GM18498 (cell line): ENCODE data around the gene CLIC5.

Experiments used
- ATAC-seq: cut with Tn5 transposase; IDR thresholded peaks from one replicate; pipeline ENCODE4 v1.9.1; 2021; ENCODE audit warnings: mild to moderate bottlenecking, moderate library complexity; ENCODE audit not compliant: unreplicated experiment

Gene CLIC5

DNA sequence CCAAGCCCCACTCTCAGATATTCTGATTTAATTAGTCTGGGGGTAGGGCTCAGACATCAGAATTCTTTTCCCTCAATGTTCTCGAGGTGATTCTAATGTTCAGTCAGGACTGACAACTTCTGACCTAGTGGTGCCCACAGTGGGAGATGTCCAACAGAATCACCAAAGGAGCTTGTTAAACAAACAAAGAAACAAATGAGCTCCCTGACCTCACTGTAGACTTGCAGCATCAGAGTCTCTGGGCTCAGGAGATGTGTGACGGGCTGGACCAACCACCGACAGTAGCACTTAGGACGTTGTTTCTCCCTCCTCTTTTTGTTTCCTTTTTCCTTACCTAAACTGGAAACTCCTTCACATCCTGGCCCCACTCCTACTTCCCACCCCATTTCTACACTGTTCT is 49.3 kb downstream of the CLIC5 start:
- no peak for ATAC-seq

DNA sequence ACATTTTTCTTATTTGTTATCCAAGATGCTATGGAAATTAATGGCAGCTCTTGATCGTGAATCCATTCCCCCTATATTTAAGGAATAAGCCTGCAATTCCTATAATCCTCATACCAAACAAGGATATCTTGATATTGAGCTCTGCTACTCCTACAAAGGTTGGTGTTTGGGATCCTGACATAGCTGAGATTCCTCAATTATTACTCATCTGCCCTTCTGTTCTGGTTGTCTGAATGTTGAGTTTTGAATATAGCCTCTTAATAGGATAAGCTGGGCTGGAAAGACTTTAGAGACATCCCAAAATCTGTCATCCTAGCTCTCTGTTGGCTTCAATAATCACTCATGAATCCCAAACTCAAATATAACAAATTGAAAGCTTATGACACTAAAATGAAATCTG is 49.9 kb downstream of the CLIC5 start:
- no peak for ATAC-seq

DNA sequence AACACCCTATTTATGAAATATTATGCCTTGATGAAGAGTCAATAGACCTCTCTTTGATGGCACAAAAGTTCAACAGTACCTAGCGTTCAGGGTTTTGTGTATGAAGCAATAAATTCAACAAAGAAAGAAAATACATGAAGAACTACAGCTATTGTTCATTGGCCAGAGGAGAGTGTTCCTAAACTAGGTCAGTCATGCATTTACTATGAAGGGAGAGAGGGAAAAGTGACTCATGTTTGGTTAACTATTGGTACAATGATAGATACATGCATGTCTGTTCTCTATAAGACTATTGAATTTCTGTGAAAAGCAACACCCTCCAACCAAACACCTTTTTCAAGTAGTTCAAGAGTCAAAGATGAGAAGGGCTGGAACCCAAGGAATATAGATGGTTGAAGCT is 50.7 kb downstream of the CLIC5 start:
- ATAC-seq, result no peak

- no peak for ATAC-seq
Measured at GRCh38 chr6:45964300-45964699, 51.4 kb downstream of the CLIC5 start.

GRCh38 chr6:45963896-45964295 is 51.8 kb downstream of the CLIC5 start:
- no peak for ATAC-seq

DNA sequence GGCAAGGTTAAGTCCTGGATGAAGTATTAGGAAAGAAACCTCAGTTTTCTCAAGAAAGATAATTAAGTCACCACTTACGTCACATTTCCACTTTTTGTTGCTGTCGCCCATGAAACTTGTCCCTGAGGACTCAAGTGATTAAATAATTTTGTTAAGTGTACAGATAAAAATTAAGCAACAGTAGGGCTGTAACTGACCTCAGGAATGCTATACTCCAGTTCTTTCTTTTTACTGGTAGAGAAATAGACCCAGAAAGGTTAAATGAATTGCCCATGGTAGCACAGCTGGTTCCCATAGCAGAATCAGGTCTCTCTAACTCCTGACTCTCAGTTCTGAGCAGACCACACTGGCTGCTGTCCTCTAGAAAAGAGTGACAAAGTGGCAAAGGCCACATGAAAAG is 54.5 kb downstream of the CLIC5 start:
- no peak for ATAC-seq

GRCh38 chr6:45959534-45960145 is 56.0 kb downstream of the CLIC5 start:
- no peak for ATAC-seq

DNA sequence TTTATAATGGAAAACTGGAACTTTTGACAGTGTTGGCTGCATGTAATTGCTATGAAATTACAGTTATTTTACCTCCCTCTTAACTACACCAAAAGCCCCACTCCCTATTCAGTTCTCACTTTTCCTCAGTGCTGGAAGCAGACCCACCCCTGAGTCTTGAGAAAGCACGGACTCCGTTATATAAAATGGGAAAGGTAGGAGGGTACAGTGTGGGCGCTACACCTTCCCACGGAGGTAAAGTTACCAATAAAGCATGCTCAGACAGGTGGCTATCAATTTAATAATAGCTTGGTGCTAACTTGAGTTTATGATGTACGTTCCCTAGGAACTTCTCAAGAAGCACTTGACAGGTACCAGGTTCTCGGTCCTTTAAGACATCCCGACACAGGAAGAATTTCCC is 59.0 kb downstream of the CLIC5 start:
- no peak for ATAC-seq

- no peak for ATAC-seq
Measured at GRCh38 chr6:45956176-45956575, 59.5 kb downstream of the CLIC5 start.

DNA sequence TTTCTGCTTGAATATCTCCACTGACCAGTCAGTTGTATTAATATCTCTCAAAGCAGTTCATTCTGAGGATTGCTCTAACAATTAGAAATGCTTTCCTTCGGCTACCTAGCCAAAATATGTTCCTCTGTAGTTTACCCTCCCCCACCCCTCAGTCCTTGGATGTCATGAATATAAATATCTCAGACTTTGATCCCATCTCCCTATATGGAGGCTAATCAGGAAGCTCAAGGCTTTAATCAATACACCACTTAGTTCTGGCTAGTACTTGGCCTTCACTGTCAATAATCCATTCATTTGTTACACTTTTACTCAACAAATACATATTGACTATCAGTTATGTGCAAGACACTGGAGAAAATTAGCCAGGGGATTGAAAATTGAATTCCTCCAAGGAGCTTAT is 60.1 kb downstream of the CLIC5 start:
- ATAC-seq, result no peak

DNA sequence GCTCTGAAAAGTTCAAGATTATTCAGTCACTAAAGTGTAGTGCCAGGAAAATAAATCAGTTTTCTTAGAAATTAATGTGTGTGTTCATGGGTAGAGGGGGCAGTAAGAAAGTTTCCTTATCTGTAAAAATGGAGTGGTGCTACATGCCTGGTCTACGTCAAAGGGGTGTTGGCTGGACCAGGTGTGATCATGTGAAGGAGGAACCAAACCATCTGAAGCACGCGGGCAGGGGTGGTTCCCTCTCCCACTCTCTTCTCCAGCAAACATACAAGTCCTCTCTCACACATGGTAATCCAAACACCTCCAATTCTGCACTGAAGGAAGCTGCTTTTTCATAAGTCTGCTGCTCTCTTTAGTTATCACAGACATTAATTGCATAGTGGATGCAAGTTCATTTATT is 63.1 kb downstream of the CLIC5 start:
- no peak for ATAC-seq

DNA sequence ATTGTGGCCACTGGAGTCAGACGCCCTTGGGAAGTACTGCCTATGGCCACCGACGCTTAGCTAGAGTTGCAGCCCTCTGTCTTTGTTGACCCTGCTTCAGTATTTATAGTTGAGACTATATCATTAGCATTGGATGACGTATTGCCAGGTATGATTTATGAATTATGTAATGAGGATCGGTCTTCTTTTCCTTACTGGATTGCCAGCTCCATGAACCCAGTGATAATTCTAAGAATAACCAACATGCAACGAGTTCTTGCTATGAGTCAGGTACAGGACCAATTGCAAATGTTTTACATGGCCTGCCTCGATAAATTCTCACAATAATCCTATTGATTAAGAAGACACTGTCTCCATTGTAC is 63.5 kb downstream of the CLIC5 start:
- ATAC-seq, result no peak

DNA sequence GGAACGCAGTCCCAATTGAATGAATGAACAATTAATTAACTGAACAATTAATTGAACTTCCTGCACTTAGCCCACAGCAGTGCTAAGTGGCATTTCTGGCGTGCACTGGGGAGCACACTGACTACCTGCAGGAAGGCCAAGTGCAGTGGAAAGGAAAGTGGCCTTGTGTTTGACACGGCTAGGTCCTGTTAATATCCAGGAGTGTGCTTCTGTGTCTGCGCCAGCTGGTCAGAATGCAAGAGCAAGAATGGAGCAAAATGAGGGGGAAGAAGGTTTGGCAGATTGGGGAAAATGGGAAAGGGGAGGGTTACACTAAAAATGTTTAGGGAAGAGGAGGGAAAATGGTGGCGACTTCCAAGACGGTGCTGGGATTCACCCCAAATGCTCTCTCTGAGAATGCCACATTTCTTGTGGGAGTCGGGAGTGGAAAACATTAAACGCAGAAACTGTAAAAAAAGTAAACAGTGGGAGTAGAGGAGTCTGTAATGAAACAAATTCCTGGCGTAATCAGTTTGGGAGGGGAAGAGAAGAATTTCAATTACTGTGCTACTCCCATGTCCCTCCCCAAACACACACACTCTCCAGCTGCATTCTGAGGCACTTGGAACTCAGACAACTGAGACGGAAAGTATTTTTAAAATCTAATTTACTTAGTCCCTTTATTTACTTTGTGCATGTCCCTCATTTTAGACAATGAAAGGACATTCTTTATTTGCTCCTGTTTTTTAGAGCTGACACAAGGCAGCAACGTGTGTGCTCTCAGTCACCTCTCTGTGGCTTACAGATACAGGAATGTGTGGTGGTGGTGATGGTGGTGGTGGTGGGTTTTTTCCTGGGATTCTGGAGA is 64.1 kb downstream of the CLIC5 start:
- ATAC-seq, result no peak

DNA sequence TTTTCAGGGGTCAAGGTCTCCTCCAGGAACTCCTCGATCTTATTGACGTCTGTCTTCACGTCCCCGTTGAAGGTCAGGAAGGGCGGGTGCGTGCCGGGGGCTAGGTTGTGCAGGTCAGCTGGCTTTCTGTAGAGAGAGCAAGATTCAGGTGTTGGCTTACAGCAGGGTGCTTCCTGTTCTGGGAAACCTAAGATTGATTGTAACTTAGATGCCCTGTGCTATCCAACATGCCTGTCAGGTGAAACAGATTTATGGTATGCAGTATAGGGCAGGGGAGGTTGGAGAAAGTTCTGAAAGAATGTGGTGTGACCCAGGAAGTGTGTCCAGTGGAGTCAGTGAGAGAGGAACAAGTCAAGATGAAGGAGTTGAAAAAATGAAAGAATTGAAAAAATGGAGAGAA is 66.4 kb downstream of the CLIC5 start:
- no peak for ATAC-seq

- ATAC-seq, result no peak
Measured at GRCh38 chr6:45947807-45948206, 67.9 kb downstream of the CLIC5 start.

GRCh38 chr6:45946887-45947286 is 68.8 kb downstream of the CLIC5 start:
- ATAC-seq, result no peak

- ATAC-seq, result no peak
Measured at GRCh38 chr6:45946352-45946751, 69.3 kb downstream of the CLIC5 start.

DNA sequence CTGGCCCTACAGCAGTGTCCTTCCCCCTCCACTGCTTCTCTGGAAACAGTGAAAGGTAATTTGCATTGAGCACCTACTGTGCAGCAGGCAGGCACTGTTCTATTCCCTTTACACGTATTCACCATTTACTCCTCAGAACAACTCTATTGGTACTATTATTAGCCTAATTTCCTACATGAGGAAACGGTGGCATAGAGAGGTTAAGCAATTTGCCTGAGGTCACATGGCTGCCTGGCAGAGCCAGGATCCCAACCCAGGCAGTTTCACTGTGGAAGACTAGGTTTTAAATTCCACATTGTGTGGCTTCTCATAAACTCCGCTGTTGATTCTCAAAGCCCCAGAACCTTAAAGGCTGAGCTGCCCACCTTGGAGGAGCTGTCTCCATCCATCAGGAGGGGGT is 72.7 kb downstream of the CLIC5 start:
- ATAC-seq, result no peak

GRCh38 chr6:45933855-45934254 is 81.8 kb downstream of the CLIC5 start:
- no peak for ATAC-seq

DNA sequence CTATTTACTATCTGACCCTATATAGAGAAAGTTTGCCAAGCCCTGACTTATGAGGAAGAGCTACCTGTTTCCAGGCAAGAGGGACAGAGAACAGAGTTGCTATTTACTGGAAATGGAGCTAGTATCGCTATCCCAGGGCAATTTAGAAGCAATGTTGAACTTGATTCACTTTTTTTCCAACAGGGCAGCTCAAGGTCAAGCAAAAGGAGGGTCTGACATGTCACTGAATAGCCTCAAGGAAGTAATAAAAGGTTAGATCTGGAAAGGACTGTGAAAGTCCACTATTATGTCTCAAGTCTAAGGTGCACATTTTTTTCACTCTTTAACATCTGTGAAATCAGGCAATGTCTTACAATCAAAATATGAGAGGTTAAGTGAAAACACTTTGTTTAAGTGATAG is 84.4 kb downstream of the CLIC5 start:
- ATAC-seq, result no peak

DNA sequence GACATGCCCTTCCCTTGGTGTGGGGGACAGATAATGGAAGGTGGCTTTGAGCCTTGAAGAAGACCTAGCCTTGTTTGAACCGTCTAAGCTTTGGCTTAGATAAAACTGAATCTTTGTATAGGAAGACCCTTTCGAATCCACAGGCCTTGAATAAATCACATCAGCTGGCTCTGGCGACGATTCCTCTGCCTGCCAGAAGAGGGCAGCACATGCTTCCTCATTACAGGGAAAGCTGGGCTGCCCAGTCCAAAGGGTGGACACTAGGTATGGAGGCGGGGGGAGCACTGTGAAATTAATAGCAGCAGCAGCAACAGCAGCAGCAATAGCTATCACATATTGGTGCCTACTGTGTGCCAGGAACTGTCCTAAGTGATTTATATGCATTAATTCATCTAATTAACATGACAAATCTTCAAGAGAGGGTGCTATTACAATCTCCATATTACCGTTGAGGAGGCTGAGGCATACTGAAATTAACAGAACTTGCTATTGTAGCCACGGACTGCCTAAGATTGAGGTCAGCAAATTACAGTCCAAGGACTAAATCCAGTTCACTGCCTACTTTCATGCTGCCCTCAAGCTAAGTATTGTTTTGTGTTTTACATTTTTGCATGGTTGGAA is 85.1 kb downstream of the CLIC5 start:
- no peak for ATAC-seq
